ENCODE data around the gene IPPK. TPM values are rescaled to one million over a fixed set of nuclear protein-coding genes. Genes with fewer than 3 reads are reported as not detected.

The IPPK gene
- total and polyA plus RNA-seq, 2 of the 4 experiments (the other 2 are of a cell fraction), result 25.1 to 26.8 TPM

DNA sequence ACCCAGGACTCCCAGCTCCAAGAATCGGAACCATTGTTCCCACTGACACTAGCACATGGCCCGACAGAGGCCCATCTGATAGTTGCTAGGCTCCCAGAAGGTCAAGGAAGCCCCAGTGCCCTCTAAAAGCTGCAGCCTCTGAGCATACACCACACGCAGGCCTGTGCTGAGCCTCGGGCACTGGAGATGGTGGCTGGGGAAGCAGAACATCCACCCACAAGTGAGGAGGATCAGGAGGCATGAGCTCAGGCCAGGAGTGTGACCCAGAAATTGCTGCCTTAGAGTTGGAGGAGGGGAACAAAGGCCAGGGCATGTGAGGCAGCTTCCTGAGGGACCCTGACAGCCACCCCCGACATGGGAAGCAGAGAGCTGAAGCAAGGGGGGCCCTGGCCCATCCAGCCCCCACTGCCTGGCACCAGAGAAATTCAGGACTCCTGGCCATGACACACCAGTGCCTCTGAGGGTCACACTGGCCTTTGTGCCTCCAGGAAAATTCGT, 21.4 kb downstream of the IPPK start:
- no peak overlapping the region for H3K4ac ChIP-seq (ENCODE audit: low read depth, low read length)

More for the DNA sequence above, 21.4 kb downstream of the IPPK start:
- Histone ChIP-seq H3K23ac (ENCODE audit: low read depth, low read length) (no peak overlapping the region), H3K18ac (ENCODE audit: low read depth, low read length) (no peak overlapping the region), H2AFZ (replicated peaks; ENCODE audit: low read length, poor library complexity) (no peak overlapping the region), H4K8ac (ENCODE audit: low read depth in 2 of 2, low read length in 2 of 2) (no peak overlapping the region), H3K4me3 (ENCODE audit: insufficient read depth, low read depth, low read length) (no peak overlapping the region), H4K20me1 (ENCODE audit: insufficient read depth, low read length) (0 out of 2 replicates have a peak, but pooled peaks cover 3% of the 10 kb centered on the region), H3K27me3 (ENCODE audit: control insufficient read depth, insufficient read depth, low read length) (no peaks in the 10 kb centered on the region), H4K5ac (ENCODE audit: low read depth, low read length) (no peak overlapping the region), H3K56ac (ENCODE audit: extremely low read depth, insufficient read depth, low read length) (no peak overlapping the region), H2BK20ac (ENCODE audit: low read depth, low read length) (no peak overlapping the region), H3K9me1 (ENCODE audit: insufficient read depth, low read length) (peaks cover 5% of the 10 kb centered on the region; the same call in 1 of the 2 replicates), H3K27ac (ENCODE audit: insufficient read depth, low read length) (no peak overlapping the region), H3K9me3 (ENCODE audit: control insufficient read depth, insufficient read depth, low read length) (no peaks in the 10 kb centered on the region), H4K91ac (ENCODE audit: insufficient read depth, low read depth, low read length) (no peak overlapping the region), H2BK5ac (ENCODE audit: low read depth, low read length, poor library complexity, severe bottlenecking) (no peak overlapping the region), H3K4me2 (ENCODE audit: low read depth, low read length) (no peak overlapping the region), H2AK5ac (ENCODE audit: low read depth, low read length) (no peak overlapping the region), H3K14ac (replicated peaks; ENCODE audit: low read depth, low read length) (no peak overlapping the region), H2BK15ac (ENCODE audit: low read depth, low read length) (no peak overlapping the region), H3K4me1 (ENCODE audit: control insufficient read depth, insufficient read depth, low read length) (peaks cover 2% of the 10 kb centered on the region; the same call in 1 of the 2 replicates), H2AK9ac (replicated peaks; ENCODE audit: low read depth, low read length, poor library complexity) (no peak overlapping the region), H3K9ac (ENCODE audit: low read depth, low read length) (no peak overlapping the region), H2BK120ac (ENCODE audit: low read depth, low read length) (no peak overlapping the region), H3K79me1 (ENCODE audit: low read depth in 1 of 2, low read length in 2 of 2) (peaks cover 12 to 33% of the 10 kb centered on the region in 2 experiments), H3K36me3 (ENCODE audit: control insufficient read depth, insufficient read depth, low read length) (peaks cover 43% of the 10 kb centered on the region)
- POLR2A ChIA-PET (ENCODE audit: unreplicated experiment), result no interaction called here
- dilution Hi-C loops (cut with HindIII; ENCODE audit: low sequenced_read_pairs, unreplicated experiment), result no loop called here
- WGBS, 2 experiments (ENCODE audit: extremely low coverage in 2 of 2, insufficient read length in 1 of 2), result 100% methylated on average over 1 of the region's 6 CpGs; no CpG with 5 or more reads in 1 of the 2 experiments
- CTCF ChIA-PET, result no interaction called here
- in situ Hi-C loops (cut with MboI; ENCODE audit: low sequenced_read_pairs), result no loop called here
- no TSS peak for BruUV-seq (replicated peaks)
- ATAC-seq (ENCODE audit: low read depth) (no peak), DNase-seq (no peak)
- no peak for TF ChIP-seq MAZ (IDR thresholded peaks at IDR 0.05; ENCODE audit: borderline replicate concordance, low read depth, low read length)
- no peak for TF ChIP-seq FOS (IDR thresholded peaks at IDR 0.05; ENCODE audit: low read depth, low read length)
- no peak for TF ChIP-seq RCOR1 (IDR thresholded peaks at IDR 0.05; ENCODE audit: insufficient replicate concordance, low read length)
- TF ChIP-seq BHLHE40 (IDR thresholded peaks at IDR 0.05; ENCODE audit: low read depth, low read length), result no peak
- no peak for TF ChIP-seq MXI1 (IDR thresholded peaks at IDR 0.05; ENCODE audit: borderline replicate concordance, low read depth, low read length)
- TF ChIP-seq CHD1 (IDR thresholded peaks at IDR 0.05; ENCODE audit: low read depth, low read length), result no peak
- TF ChIP-seq, protein P1, sequence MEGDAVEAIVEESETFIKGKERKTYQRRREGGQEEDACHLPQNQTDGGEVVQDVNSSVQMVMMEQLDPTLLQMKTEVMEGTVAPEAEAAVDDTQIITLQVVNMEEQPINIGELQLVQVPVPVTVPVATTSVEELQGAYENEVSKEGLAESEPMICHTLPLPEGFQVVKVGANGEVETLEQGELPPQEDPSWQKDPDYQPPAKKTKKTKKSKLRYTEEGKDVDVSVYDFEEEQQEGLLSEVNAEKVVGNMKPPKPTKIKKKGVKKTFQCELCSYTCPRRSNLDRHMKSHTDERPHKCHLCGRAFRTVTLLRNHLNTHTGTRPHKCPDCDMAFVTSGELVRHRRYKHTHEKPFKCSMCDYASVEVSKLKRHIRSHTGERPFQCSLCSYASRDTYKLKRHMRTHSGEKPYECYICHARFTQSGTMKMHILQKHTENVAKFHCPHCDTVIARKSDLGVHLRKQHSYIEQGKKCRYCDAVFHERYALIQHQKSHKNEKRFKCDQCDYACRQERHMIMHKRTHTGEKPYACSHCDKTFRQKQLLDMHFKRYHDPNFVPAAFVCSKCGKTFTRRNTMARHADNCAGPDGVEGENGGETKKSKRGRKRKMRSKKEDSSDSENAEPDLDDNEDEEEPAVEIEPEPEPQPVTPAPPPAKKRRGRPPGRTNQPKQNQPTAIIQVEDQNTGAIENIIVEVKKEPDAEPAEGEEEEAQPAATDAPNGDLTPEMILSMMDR (conservative IDR thresholded peaks at IDR 0.05; ENCODE audit: low read depth, low read length), result no peak
- TF ChIP-seq CEBPB (IDR thresholded peaks at IDR 0.05; ENCODE audit: low read depth, low read length), result no peak
- no peak for TF ChIP-seq SMC3 (IDR thresholded peaks at IDR 0.05; ENCODE audit: low read depth, low read length)
- TF ChIP-seq, protein P2, sequence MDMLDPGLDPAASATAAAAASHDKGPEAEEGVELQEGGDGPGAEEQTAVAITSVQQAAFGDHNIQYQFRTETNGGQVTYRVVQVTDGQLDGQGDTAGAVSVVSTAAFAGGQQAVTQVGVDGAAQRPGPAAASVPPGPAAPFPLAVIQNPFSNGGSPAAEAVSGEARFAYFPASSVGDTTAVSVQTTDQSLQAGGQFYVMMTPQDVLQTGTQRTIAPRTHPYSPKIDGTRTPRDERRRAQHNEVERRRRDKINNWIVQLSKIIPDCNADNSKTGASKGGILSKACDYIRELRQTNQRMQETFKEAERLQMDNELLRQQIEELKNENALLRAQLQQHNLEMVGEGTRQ (IDR thresholded peaks at IDR 0.05; ENCODE audit: low read depth, low read length), result no peak
- TF ChIP-seq, protein P3, sequence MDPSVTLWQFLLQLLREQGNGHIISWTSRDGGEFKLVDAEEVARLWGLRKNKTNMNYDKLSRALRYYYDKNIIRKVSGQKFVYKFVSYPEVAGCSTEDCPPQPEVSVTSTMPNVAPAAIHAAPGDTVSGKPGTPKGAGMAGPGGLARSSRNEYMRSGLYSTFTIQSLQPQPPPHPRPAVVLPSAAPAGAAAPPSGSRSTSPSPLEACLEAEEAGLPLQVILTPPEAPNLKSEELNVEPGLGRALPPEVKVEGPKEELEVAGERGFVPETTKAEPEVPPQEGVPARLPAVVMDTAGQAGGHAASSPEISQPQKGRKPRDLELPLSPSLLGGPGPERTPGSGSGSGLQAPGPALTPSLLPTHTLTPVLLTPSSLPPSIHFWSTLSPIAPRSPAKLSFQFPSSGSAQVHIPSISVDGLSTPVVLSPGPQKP (IDR thresholded peaks at IDR 0.05; ENCODE audit: borderline replicate concordance, low read depth, low read length), result no peak
- no peak for TF ChIP-seq NFE2L2 (IDR thresholded peaks at IDR 0.05; ENCODE audit: low read depth, low read length)
- TF ChIP-seq POLR2A (IDR thresholded peaks at IDR 0.05; ENCODE audit: low read depth, low read length), result no peak
- no peak for TF ChIP-seq RFX5 (IDR thresholded peaks at IDR 0.05; ENCODE audit: low read depth, low read length)
- TF ChIP-seq RAD21 (IDR thresholded peaks at IDR 0.05; ENCODE audit: low read length), result no peak
- no peak for TF ChIP-seq MAFK (IDR thresholded peaks at IDR 0.05; ENCODE audit: low read depth, low read length)
- intact Hi-C loops (cut with micrococcal nuclease), result no loop called here
